ENCODE measurements around the gene NTM.

- TF ChIP-seq, protein P1, sequence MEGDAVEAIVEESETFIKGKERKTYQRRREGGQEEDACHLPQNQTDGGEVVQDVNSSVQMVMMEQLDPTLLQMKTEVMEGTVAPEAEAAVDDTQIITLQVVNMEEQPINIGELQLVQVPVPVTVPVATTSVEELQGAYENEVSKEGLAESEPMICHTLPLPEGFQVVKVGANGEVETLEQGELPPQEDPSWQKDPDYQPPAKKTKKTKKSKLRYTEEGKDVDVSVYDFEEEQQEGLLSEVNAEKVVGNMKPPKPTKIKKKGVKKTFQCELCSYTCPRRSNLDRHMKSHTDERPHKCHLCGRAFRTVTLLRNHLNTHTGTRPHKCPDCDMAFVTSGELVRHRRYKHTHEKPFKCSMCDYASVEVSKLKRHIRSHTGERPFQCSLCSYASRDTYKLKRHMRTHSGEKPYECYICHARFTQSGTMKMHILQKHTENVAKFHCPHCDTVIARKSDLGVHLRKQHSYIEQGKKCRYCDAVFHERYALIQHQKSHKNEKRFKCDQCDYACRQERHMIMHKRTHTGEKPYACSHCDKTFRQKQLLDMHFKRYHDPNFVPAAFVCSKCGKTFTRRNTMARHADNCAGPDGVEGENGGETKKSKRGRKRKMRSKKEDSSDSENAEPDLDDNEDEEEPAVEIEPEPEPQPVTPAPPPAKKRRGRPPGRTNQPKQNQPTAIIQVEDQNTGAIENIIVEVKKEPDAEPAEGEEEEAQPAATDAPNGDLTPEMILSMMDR (IDR thresholded peaks at IDR 0.05) = no peak
- TF ChIP-seq POLR2A (IDR thresholded peaks at IDR 0.05) = no peak
These were observed 463.0 kb downstream of the NTM start for GRCh38 chr11:131833366-131833765.

All from Peyer's patch (tissue), 4 donors.